Measurements from ENCODE around the gene TBX1. TPM values are rescaled to one million over a fixed set of nuclear protein-coding genes. Genes with fewer than 3 reads are reported as not detected.

TBX1 gene
- polyA plus RNA-seq, 3 donors, result not detected

DNA sequence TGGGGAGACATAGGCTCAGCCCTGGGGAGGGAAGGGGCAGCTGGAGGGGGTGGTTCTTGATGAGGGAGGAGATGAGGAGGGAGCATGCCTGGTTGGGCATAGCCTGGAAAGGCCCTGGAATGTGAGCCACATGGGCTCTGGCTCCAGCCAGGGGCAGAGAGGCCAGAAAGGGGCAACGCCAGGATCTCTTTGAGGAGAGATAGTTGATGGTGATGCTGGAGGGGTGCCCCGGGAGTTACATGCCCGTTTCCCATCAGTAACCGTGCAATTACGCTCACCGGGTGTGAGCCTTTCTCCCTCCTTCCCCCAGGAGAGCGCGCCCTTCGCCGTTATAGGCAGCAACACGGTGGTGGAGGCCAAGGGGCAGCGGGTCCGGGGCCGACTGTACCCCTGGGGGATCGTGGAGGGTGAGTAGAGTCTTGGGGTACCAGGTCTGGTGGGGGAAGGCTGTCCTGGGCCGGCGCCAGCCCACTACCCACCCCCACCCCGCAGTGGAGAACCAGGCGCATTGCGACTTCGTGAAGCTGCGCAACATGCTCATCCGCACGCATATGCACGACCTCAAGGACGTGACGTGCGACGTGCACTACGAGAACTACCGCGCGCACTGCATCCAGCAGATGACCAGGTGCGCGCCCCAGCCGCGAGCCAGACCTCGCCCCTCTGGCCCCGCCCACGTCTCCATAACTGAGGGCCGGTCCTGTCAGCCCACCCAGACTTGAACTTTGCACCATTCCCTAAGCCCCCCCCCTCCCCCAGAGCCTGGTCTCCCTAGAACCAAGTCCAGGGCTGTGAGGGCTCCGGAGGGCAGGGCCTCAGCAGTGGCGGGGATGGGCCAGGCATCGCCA is 39.0 kb upstream of the TBX1 start:
- H2AFZ ChIP-seq (ENCODE audit: insufficient read depth, low read depth, low read length, poor library complexity, severe bottlenecking), result no peak overlapping the region
- no peak for DNase-seq
- Mint-ChIP-seq H3K36me3 (peaks cover 0 to 14% of the 10 kb centered on the region in 2 donors), H3K4me1 (peaks cover 16% of the 10 kb centered on the region), H3K9me3 (peaks cover 0 to 17% (median 10%) of the 10 kb centered on the region in 7 donors), H3K27ac (no peak overlapping the region), H3K27me3 (ENCODE audit: low read depth in 3 of 3) (peaks cover 54 to 87% (median 61%) of the 10 kb centered on the region in 3 donors), H3K4me3 (peak overlapping the region in 1 of 2 donors; percentile 30)
- no peaks in the 10 kb centered on the region for H4K20me1 ChIP-seq (ENCODE audit: insufficient read depth, low read length)
- H3K4me1 ChIP-seq (ENCODE audit: control insufficient read depth in 1 of 2, insufficient read depth in 2 of 2, low read length in 2 of 2), result peaks cover 18 to 39% of the 10 kb centered on the region in 2 donors
- H3K9ac ChIP-seq (ENCODE audit: insufficient read depth, low read length, poor library complexity, severe bottlenecking), result no peak overlapping the region
- no peaks in the 10 kb centered on the region for H3K79me2 ChIP-seq (ENCODE audit: insufficient read depth, low read length)
- peaks cover 15 to 75% of the 10 kb centered on the region in 2 donors for H3K27me3 ChIP-seq (ENCODE audit: control insufficient read depth in 2 of 2, insufficient read depth in 2 of 2, low read length in 2 of 2)
- peaks cover 0 to 24% of the 10 kb centered on the region in 2 donors for H3K9me3 ChIP-seq (replicated peaks in 1 of 2; ENCODE audit: control insufficient read depth in 1 of 2, insufficient read depth in 1 of 2, low read length in 2 of 2)
- no peak overlapping the region for H3K27ac ChIP-seq (ENCODE audit: low read depth in 1 of 2, low read length in 2 of 2)
- intact Hi-C loops (cut with micrococcal nuclease), result no loop called here
- TF ChIP-seq, protein P1, sequence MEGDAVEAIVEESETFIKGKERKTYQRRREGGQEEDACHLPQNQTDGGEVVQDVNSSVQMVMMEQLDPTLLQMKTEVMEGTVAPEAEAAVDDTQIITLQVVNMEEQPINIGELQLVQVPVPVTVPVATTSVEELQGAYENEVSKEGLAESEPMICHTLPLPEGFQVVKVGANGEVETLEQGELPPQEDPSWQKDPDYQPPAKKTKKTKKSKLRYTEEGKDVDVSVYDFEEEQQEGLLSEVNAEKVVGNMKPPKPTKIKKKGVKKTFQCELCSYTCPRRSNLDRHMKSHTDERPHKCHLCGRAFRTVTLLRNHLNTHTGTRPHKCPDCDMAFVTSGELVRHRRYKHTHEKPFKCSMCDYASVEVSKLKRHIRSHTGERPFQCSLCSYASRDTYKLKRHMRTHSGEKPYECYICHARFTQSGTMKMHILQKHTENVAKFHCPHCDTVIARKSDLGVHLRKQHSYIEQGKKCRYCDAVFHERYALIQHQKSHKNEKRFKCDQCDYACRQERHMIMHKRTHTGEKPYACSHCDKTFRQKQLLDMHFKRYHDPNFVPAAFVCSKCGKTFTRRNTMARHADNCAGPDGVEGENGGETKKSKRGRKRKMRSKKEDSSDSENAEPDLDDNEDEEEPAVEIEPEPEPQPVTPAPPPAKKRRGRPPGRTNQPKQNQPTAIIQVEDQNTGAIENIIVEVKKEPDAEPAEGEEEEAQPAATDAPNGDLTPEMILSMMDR (IDR thresholded peaks at IDR 0.05), result no peak
- no peaks in the 10 kb centered on the region for H3K36me3 ChIP-seq (replicated peaks in 1 of 2; ENCODE audit: control insufficient read depth in 1 of 2, insufficient read depth in 2 of 2, low read length in 2 of 2)
- 97% methylated on average over 24 of the region's 44 CpGs for WGBS (ENCODE audit: insufficient coverage)
- H3K4me2 ChIP-seq (replicated peaks; ENCODE audit: extremely low read depth, low read length, poor library complexity, severe bottlenecking), result no peak overlapping the region
- H3K4me3 ChIP-seq (replicated peaks in 1 of 3; ENCODE audit: low read depth in 2 of 3, low read length in 3 of 3), result no peak overlapping the region

- 88% methylated on average over 42 of the region's 60 CpGs for WGBS (ENCODE audit: insufficient coverage)
- Histone ChIP-seq H3K36me3 (replicated peaks in 1 of 2; ENCODE audit: control insufficient read depth in 1 of 2, insufficient read depth in 2 of 2, low read length in 2 of 2) (no peaks in the 10 kb centered on the region), H2AFZ (ENCODE audit: insufficient read depth, low read depth, low read length, poor library complexity, severe bottlenecking) (peak overlapping the region; percentile 46), H3K79me2 (ENCODE audit: insufficient read depth, low read length) (no peaks in the 10 kb centered on the region), H3K9ac (ENCODE audit: insufficient read depth, low read length, poor library complexity, severe bottlenecking) (no peak overlapping the region), H3K4me1 (ENCODE audit: control insufficient read depth in 1 of 2, insufficient read depth in 2 of 2, low read length in 2 of 2) (peaks cover 18 to 37% of the 10 kb centered on the region in 2 donors), H3K27ac (ENCODE audit: low read depth in 1 of 2, low read length in 2 of 2) (no peak overlapping the region), H3K4me3 (replicated peaks in 1 of 3; ENCODE audit: low read depth in 2 of 3, low read length in 3 of 3) (no peak overlapping the region), H4K20me1 (ENCODE audit: insufficient read depth, low read length) (no peaks in the 10 kb centered on the region), H3K4me2 (replicated peaks; ENCODE audit: extremely low read depth, low read length, poor library complexity, severe bottlenecking) (peak overlapping the region; percentile 56), H3K9me3 (replicated peaks in 1 of 2; ENCODE audit: control insufficient read depth in 1 of 2, insufficient read depth in 1 of 2, low read length in 2 of 2) (peaks cover 0 to 24% of the 10 kb centered on the region in 2 donors), H3K27me3 (ENCODE audit: control insufficient read depth in 2 of 2, insufficient read depth in 2 of 2, low read length in 2 of 2) (peaks cover 15 to 71% of the 10 kb centered on the region in 2 donors)
- peaks cover 0 to 14% of the 10 kb centered on the region in 2 donors for H3K36me3 Mint-ChIP-seq
- TF ChIP-seq, protein P1 (IDR thresholded peaks at IDR 0.05), result no peak
- peaks cover 0 to 20% (median 10%) of the 10 kb centered on the region in 7 donors for H3K9me3 Mint-ChIP-seq
- H3K27ac Mint-ChIP-seq, result no peak overlapping the region
- peaks cover 16% of the 10 kb centered on the region for H3K4me1 Mint-ChIP-seq
- intact Hi-C loops (cut with micrococcal nuclease), result no loop called here
- H3K27me3 Mint-ChIP-seq (ENCODE audit: low read depth in 3 of 3), result peaks cover 56 to 83% (median 61%) of the 10 kb centered on the region in 3 donors
- H3K4me3 Mint-ChIP-seq, result peak overlapping the region in 1 of 2 donors; percentile 89
- no peak for DNase-seq
Measured at GRCh38 chr22:19722178-19722981, 38.2 kb upstream of the TBX1 start.

All from CD14-positive monocyte (primary cell).